Measurements from ENCODE around the gene WNT5B.
"Not testable (repeated sequence)": the region's sequence is repeated elsewhere in the genome, so short reads cannot be mapped to it uniquely, and the experiment has no call there.

WNT5B gene

DNA sequence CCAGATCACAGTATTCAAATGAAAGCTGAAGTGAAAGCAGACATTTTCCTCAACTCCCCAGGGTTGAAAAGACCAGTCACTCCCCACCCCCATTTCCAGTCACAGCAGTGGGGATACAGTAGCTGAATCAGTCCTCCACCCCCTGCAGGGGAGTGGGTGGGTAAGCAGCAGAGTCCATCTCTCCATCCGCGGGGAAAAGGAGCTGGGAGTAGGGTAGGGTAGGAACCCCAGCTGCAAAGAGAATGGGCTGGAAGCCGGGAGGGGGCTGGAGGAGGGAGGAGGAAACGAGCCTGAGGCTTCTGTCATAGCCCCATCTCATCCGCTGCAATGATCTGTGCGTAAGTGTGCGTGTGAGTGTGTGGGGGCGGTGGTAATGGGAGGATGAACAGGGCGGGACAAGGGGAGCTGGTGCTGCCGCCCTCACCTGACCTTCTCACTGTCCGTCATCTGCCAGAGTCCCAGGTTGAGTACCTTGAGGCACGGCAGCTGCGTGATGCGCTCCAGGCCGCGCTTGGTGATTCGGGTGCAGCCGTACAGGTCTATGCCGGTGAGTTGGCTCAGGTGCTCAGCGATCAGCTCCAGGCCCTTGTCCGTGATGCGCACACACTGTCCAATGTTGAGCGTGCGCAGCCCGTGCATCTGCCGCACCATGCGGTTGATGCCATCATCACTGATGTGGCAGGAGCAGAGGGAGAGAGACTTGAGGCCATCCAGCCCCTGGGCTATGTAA, 36.4 kb upstream of the WNT5B start:
- no peaks in the 10 kb centered on the region for H3K9me3 Mint-ChIP-seq
- H3K27me3 Mint-ChIP-seq (ENCODE audit: low read depth): no peaks in the 10 kb centered on the region
- peak; percentile 68 for DNase-seq (ENCODE audit: low spot score)
- H3K36me3 Mint-ChIP-seq (ENCODE audit: low read depth): peaks cover 38% of the 10 kb centered on the region
- H3K4me3 Mint-ChIP-seq: peak overlapping the region; percentile 97
- peak overlapping the region; percentile 88 for H3K27ac Mint-ChIP-seq
- H3K4me1 Mint-ChIP-seq (ENCODE audit: low read depth): peaks cover 58% of the 10 kb centered on the region

DNA sequence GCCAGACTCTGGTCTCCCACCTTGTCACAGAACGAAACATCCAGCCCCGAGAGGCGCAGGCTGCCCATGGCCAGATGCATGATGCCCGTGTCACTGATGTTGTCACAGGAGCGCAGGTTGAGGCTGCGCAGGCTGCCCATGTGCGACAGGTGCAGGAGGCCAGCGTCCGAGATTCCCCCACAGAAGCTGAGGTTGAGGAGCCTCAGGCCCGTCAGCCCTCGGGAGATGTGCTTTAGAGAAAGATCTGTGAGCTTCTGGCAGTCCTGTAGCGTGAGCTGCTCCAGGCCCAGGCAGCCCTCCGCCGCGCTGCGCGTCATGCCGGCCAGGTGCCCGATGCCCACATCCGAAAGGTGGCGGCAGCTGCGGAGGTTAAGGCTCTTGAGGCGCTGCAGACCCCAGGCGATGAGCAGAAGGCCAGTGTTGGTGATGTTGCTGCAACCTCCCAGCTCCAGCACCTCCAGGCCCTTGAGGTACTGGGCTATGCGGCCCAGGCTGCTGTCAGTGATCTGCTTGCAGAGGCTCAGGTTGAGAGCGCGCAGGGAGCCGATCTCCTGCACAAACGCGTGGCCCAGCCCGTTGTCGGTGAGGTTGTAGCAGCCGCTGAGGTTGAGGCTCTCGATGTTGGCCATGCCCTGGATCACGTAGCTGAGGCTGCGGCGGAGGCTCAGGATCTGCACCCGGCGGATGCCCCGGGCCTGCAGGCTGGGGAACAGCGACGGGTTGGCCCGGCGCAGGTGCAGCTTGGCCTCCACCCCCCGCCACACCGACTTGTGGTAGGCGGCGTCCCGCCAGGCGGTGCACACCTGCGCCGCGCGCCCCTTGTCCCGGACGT, 35.6 kb upstream of the WNT5B start:
- peak; percentile 45 for DNase-seq (ENCODE audit: low spot score)
- Mint-ChIP-seq H3K27me3 (ENCODE audit: low read depth) (no peaks in the 10 kb centered on the region), H3K36me3 (ENCODE audit: low read depth) (peaks cover 36% of the 10 kb centered on the region), H3K4me3 (peak overlapping the region; percentile 97), H3K27ac (peak overlapping the region; percentile 88), H3K9me3 (no peaks in the 10 kb centered on the region), H3K4me1 (ENCODE audit: low read depth) (peaks cover 52% of the 10 kb centered on the region)

DNA sequence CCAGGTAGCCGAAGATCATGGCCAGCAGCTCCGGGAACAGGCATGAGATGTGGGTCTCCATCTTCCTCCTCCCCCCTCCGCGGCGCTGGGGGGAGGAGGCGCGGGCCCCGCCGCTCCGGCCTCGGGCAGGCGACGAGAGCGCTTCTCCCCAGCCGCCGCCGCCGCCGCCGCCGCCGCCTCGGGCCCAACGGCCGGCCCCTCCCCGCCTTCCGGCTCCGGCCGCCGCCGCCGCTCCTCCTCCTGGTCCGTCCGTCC, 35.1 kb upstream of the WNT5B start:
- H3K4me1 Mint-ChIP-seq (ENCODE audit: low read depth): peaks cover 46% of the 10 kb centered on the region
- no peaks in the 10 kb centered on the region for H3K9me3 Mint-ChIP-seq
- H3K27me3 Mint-ChIP-seq (ENCODE audit: low read depth): peaks cover 1% of the 10 kb centered on the region
- H3K4me3 Mint-ChIP-seq: peak overlapping the region; percentile 97
- DNase-seq (ENCODE audit: low spot score): no peak
- H3K36me3 Mint-ChIP-seq (ENCODE audit: low read depth): peaks cover 31% of the 10 kb centered on the region
- H3K27ac Mint-ChIP-seq: no peak overlapping the region

DNA sequence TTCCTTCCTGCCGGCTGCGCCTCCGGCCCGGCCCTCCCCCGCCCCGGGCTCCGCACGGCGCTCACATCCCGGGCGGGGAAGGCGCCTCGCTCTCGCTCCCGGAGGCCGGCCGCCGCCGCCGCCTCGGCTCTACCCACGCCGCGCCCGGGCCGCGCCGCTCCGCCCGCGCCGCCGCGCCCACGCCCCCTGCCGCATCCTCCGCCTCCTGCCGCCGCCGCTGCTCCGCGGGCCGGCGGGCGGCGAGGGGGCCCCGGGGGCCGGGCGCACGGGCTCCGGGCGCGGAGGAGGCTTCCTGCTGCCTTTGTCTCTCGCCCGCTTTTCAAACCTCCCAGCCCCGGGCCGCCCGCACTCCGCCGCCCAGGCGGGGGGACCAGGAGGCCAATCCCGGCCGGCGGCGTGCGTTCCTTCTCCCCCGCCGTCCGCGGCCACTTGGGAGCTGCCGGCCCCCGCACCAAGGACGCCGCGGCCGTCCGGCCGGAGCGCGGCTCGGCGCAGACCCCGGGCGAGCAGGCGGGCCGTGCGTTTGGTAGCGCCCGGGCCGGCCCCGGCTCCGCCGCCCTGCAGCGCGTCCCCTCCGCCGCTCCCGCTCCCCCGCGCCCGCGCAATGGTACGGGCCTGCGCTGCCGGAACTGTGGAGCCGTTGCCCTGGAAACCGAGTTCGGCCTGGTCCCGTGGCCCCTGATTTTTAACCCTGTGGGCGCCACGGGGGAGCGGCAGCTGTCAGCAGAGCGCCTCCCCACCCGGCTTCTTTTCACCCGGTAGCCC, 34.6 kb upstream of the WNT5B start, which contains the start of gene FBXL14:
Gene FBXL14 (minus strand): TSS at position 321 of the 765 bp plus-strand sequence. CDS start 515 bp downstream, outside the sequence.
- H3K27ac Mint-ChIP-seq: peak within 1 kb of the TSS; percentile 94
- H3K27me3 Mint-ChIP-seq (ENCODE audit: low read depth): peaks cover 1% of the 10 kb centered on the region

DNA sequence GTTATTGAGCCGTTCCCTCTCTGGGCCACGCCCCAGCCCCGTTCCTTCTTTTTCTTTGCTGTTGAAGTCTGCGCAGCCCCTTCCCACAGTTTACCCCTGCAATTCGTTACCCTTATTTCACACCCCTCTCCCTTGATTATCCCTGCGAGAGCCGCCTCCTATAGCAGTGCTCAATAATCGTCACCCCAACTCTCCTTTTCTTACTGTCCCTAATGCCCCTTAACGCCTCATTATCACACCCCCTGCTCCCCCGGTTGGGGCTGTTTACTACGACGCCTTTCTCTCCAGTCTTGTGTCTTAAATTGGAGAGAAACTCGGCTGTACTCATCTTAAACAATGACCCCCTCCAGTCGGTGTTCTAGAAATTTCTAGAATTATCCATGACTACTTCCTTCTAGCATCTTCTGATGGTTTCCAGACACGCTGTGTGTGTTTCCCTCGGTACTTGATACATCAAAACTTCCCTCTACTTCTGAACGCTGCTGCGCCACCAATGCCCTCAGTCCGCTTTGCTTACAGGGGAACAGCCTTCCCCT, 33.9 kb upstream of the WNT5B start:
- H3K4me1 Mint-ChIP-seq (ENCODE audit: low read depth): peaks cover 39% of the 10 kb centered on the region
- H3K27me3 Mint-ChIP-seq (ENCODE audit: low read depth): peaks cover 1% of the 10 kb centered on the region
- DNase-seq (ENCODE audit: low spot score): no peak
- peak overlapping the region; percentile 91 for H3K4me3 Mint-ChIP-seq
- H3K9me3 Mint-ChIP-seq: no peaks in the 10 kb centered on the region
- peak overlapping the region; percentile 94 for H3K27ac Mint-ChIP-seq
- H3K36me3 Mint-ChIP-seq (ENCODE audit: low read depth): peaks cover 27% of the 10 kb centered on the region

More for the DNA sequence above, 34.6 kb upstream of the WNT5B start, which contains the start of gene FBXL14:
- Mint-ChIP-seq H3K36me3 (ENCODE audit: low read depth) (peaks cover 30% of the 10 kb centered on the region), H3K4me3 (peak within 1 kb of the TSS; percentile 97), H3K4me1 (ENCODE audit: low read depth) (peaks cover 45% of the 10 kb centered on the region), H3K9me3 (no peaks in the 10 kb centered on the region)
- peak; percentile 87 for DNase-seq (ENCODE audit: low spot score)

DNA sequence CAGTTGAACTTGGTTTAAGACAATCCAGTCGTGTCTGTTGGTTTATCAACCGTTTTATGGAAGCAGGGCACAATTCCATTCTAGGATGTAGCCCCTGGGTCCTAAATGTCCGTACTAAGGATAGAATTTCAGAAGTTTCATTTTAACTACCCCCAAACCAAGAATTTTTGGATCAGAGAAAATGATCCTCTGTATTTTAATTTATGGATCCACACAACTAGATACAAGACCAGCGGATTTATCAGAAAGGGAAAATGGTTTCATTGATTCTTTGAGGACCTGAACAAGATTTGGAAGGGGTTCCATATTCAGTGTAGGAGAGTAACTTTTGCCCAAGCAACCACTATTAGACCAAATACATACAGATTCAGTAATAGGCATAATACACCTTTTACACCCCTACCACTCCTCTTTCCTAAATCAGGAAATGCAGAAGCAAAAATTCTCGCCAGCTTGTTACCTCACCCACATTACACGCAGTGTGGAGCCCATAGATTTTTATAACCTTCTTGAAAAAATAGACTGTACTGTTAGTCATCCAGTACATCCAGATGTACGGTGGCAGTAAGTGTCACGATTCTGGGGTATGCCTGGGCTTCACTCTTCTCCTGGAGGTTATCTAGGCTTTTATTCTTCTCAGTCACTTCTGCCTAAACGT, 33.2 kb upstream of the WNT5B start:
- Mint-ChIP-seq H3K27me3 (ENCODE audit: low read depth) (peaks cover 1% of the 10 kb centered on the region), H3K4me3 (peak overlapping the region; percentile 91), H3K9me3 (no peaks in the 10 kb centered on the region), H3K4me1 (ENCODE audit: low read depth) (peaks cover 33% of the 10 kb centered on the region), H3K27ac (peak overlapping the region; percentile 94), H3K36me3 (ENCODE audit: low read depth) (peaks cover 23% of the 10 kb centered on the region)
- DNase-seq (ENCODE audit: low spot score): no peak

DNA sequence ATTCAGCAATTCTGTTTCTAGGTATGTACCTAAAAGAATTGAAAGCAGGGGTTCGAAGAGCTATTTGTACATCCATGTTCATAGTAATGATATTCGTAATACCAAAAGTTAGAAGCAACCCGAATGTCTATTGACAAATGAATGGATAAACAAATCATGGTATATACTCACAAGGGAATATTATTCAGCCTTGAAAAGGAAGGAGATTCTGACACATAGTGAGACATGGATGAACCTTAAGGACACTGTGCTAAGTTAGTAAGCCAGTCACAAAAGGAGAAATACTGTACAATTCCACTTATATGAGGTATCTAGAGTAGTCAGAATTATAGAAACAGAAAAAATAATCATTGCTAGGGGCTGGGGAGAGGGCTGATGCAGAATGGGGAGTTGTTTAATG, 30.3 kb upstream of the WNT5B start:
- Mint-ChIP-seq H3K4me1 (ENCODE audit: low read depth) (peaks cover 24% of the 10 kb centered on the region), H3K27ac (no peak overlapping the region)

DNA sequence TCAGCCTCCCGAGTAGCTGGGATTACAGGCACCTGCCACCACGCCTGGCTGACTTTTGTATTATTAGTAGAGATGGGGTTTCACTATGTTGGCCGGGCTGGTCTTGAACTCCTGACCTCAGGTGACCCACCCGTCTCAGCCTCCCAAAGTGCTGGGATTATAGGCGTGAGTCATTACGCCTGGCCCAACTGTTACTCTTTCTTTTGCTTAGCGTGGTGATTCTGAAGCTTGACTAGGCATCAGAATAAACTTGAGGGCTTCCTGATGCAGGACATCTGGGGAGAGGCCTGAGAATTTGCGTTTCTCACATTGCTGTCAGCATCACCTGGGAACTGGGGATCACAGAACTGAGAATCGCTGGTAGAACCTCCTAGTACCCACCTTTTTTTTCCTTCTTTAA, 26.3 kb upstream of the WNT5B start:
- DNase-seq (ENCODE audit: low spot score); H3K27me3 Mint-ChIP-seq (ENCODE audit: low read depth); H3K36me3 Mint-ChIP-seq (ENCODE audit: low read depth); H3K4me3 Mint-ChIP-seq; H3K9me3 Mint-ChIP-seq: not testable (repeated sequence)
- Mint-ChIP-seq H3K27ac (peak overlapping the region; percentile 33), H3K4me1 (ENCODE audit: low read depth) (peaks cover 25% of the 10 kb centered on the region)

More for the DNA sequence above, 30.3 kb upstream of the WNT5B start:
- no peaks in the 10 kb centered on the region for H3K9me3 Mint-ChIP-seq
- peaks cover 1% of the 10 kb centered on the region for H3K27me3 Mint-ChIP-seq (ENCODE audit: low read depth)
- no peak overlapping the region for H3K4me3 Mint-ChIP-seq
- H3K36me3 Mint-ChIP-seq (ENCODE audit: low read depth): no peaks in the 10 kb centered on the region
- DNase-seq (ENCODE audit: low spot score): no peak

DNA sequence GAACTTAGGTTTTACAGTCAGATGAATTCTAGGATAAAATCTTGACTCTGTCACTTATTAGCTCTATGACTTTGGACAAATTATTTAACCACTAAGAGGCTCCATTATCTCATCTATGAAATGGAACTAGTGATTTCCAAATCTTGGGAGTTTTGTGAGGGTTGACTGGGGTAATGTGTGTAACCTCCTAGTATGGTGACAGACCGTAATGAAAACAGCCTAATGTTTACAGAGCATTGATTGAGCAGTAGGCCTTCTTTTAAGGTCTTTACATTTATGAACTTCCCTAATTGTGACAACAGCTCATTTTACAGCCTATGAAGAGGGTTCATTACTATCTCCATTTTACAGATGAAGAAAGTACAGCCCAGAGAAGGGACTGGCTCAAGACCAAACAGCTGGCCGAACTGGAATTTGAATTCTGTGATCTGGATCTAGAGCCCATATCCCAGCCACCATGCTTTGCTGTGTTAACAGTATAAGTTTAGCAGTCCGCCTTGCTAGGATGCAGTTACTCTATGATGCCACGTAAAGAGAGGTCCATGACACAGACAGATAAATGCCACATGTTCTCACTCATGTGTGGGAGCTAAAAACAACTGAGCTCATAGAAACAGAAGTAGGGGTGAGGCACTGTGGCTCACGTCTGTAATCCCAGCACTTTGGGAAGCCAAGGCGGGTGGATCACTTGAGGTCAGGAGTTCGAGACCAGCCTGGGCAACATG, 25.6 kb upstream of the WNT5B start:
- no peak for DNase-seq (ENCODE audit: low spot score)
- Mint-ChIP-seq H3K4me1 (ENCODE audit: low read depth) (peaks cover 28% of the 10 kb centered on the region), H3K4me3 (peak overlapping the region; percentile 11), H3K36me3 (ENCODE audit: low read depth) (no peaks in the 10 kb centered on the region), H3K27me3 (ENCODE audit: low read depth) (peaks cover 2% of the 10 kb centered on the region), H3K27ac (peak overlapping the region; percentile 57), H3K9me3 (no peaks in the 10 kb centered on the region)

DNA sequence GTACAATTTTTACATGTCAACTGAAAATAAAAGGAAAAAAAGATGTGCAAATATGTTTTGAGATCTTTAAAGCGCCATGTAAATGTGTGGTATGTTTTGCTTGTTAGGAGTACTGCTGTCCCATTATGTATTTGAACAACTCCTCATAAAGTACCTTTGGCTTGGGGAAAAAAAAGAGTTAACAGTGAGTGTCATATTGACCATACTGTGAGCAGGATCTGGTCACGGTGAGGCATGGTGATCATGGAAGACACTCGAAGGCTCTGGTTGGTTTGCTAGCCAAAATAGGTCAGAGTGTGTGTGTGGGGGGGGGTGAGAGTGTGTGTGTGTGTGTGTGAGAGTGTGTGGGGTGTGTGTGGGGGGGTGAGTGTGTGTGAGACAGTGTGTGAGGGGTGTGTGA, 24.6 kb upstream of the WNT5B start:
- Mint-ChIP-seq H3K4me1 (ENCODE audit: low read depth) (peaks cover 32% of the 10 kb centered on the region), H3K27ac (peak overlapping the region; percentile 10), H3K27me3 (ENCODE audit: low read depth) (peaks cover 6% of the 10 kb centered on the region), H3K9me3 (no peaks in the 10 kb centered on the region), H3K36me3 (ENCODE audit: low read depth) (no peaks in the 10 kb centered on the region), H3K4me3 (no peak overlapping the region)
- no peak for DNase-seq (ENCODE audit: low spot score)

DNA sequence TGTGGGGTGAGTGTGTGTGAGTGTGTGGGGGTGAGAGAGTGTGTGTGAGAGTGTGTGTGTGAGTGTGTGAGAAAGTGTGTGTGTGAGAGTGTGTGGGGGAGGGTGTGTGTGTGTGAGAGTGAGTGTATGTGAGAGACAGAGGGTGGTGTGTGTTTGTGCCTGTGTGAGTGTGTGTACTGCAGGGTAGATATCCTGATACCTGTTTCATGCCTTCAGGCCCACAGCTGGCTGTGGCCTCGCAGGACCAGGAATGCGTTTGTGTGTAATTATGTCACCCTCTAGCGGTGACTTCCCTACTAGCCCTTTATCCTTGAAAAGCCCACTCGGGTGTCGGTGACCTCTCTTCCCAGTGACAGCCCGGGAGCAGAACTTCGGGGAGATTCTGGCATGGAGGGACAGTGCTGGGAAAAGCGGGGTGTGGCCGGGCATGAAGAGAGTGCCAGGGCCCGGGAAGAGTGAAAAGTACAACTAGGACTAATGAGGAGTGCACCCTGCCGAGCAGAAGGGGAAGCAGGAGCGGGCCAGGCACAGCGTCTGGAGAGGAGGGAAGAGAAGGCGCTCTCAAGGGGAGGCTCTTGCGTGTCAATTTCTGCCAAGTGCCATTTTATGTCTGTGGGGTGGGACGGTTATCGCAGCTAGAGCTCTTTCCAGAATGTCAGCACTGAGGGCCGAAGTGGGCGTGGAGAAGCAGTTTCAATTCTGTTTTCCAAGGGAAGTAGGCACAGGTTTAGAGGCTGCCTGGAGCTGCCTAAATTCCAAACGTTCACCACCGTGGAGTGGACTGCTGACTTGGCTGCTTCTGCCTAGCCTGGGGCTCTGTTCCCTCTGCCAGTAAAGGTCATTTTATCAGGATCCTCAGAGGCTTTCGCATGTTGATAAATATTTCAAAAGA, 23.7 kb upstream of the WNT5B start:
- H3K4me1 Mint-ChIP-seq (ENCODE audit: low read depth): peaks cover 32% of the 10 kb centered on the region
- H3K4me3 Mint-ChIP-seq: peak overlapping the region; percentile 79
- peaks cover 6% of the 10 kb centered on the region for H3K27me3 Mint-ChIP-seq (ENCODE audit: low read depth)
- H3K36me3 Mint-ChIP-seq (ENCODE audit: low read depth): no peaks in the 10 kb centered on the region
- peak overlapping the region; percentile 5 for H3K27ac Mint-ChIP-seq
- no peaks in the 10 kb centered on the region for H3K9me3 Mint-ChIP-seq
- DNase-seq (ENCODE audit: low spot score): peak; percentile 44

DNA sequence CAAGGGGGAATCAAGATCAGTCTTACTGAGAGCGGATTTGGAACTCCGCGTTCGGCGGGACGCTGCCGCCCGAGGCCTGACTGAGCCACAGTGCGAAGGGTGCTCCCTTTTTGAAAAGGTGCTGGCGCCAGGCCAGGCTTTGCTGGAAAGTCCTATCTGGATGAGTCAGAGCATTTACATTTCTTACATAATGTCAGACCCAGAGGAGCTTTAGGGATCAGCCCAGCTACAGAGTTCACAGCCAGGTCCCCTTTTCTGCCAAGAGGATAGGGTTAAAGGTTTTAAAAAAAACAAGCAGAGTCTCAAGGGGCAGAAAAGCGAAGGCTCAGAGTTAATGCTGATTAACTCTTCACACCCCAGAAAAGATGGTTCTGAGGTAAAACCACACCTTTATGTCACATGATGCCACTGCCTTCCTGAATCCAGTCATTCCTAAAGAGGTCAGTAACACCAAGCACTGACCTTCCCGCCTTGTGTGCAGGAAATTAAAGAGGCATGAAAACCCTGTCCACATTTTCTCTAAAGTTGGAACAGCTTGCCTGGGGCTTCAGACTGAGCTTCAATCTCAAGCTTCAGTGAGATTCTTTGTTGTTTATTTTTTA, 22.9 kb upstream of the WNT5B start:
- Mint-ChIP-seq H3K27me3 (ENCODE audit: low read depth) (peaks cover 6% of the 10 kb centered on the region), H3K4me1 (ENCODE audit: low read depth) (peaks cover 30% of the 10 kb centered on the region), H3K27ac (no peak overlapping the region), H3K4me3 (no peak overlapping the region), H3K36me3 (ENCODE audit: low read depth) (no peaks in the 10 kb centered on the region), H3K9me3 (no peaks in the 10 kb centered on the region)
- peak; percentile 35 for DNase-seq (ENCODE audit: low spot score)

Data from T-helper 2 cell treated with Interferon-gamma antibody and Interleukin-4, amounts not matched to agents 5 μg/mL and 100 μg/mL, for 36 hours (primary cell).